Fibroblast of lung (primary cell): ENCODE results near the gene C9orf72. TPM values are rescaled to one million over a fixed set of nuclear protein-coding genes. Genes with fewer than 3 reads are reported as not detected.

Experiments used
- DNase-seq, 2 donors: peaks; one replicate each; pipeline versions ENCODE4 v3.0.0 to v3.0.0-alpha.2; 2010; ENCODE audit warnings: low read depth in 2 of 2
- H2AFZ ChIP-seq: 2 replicates; pipeline ENCODE4 v1.5.1; 2012; ENCODE audit warnings: low read length, control low read depth, inconsistent platforms
- H3K27ac ChIP-seq: 2 replicates; pipeline ENCODE4 v1.5.1; 2011; ENCODE audit warnings: low read length, control low read depth; ENCODE audit not compliant: insufficient read depth
- H3K27me3 ChIP-seq: 2 replicates; pipeline ENCODE4 v1.5.1; 2011; ENCODE audit warnings: mild to moderate bottlenecking, low read length; ENCODE audit not compliant: control insufficient read depth, insufficient read depth
- H3K36me3 ChIP-seq: 2 replicates; pipeline ENCODE4 v1.5.1; 2011; ENCODE audit warnings: low read length; ENCODE audit not compliant: control insufficient read depth, insufficient read depth
- H3K4me1 ChIP-seq: 2 replicates; pipeline ENCODE4 v1.5.1; 2011; ENCODE audit warnings: low read length; ENCODE audit not compliant: control insufficient read depth, insufficient read depth; ENCODE audit errors: extremely low read depth
- H3K4me2 ChIP-seq: 2 replicates; pipeline ENCODE4 v1.5.1; 2011; ENCODE audit warnings: low read length, control low read depth; ENCODE audit not compliant: insufficient read depth; ENCODE audit errors: extremely low read depth
- H3K4me3 ChIP-seq, 4 experiments: fragments of 200-600 bp in 1 of 4; sonication (generic) in 1 of 4; replicated peaks in 1 of 4; 2 replicates each; pipeline ENCODE4 v1.5.1; 2011 to 2016; ENCODE audit warnings: low read length in 4 of 4, low read depth in 3 of 4, mild to moderate bottlenecking in 3 of 4, control low read depth in 2 of 4, inconsistent platforms in 1 of 4, mixed read lengths in 1 of 4; ENCODE audit not compliant: insufficient read depth in 1 of 4; ENCODE audit errors: control extremely low read depth in 1 of 4
- H3K79me2 ChIP-seq: 2 replicates; pipeline ENCODE4 v1.5.1; 2012; ENCODE audit warnings: mild to moderate bottlenecking, low read length, inconsistent platforms; ENCODE audit not compliant: control insufficient read depth, insufficient read depth
- H3K9ac ChIP-seq: 2 replicates; pipeline ENCODE4 v1.5.1; 2011; ENCODE audit warnings: mild to moderate bottlenecking, low read length, control low read depth; ENCODE audit not compliant: insufficient read depth
- H3K9me3 ChIP-seq: 2 replicates; pipeline ENCODE4 v1.5.1; 2012; ENCODE audit warnings: low read depth, low read length; ENCODE audit not compliant: control insufficient read depth, insufficient read depth
- H4K20me1 ChIP-seq: 2 replicates; pipeline ENCODE4 v1.5.1; 2011; ENCODE audit warnings: low read length; ENCODE audit not compliant: control insufficient read depth, insufficient read depth; ENCODE audit errors: extremely low read depth
- EZH2 ChIP-seq: IDR thresholded peaks from 2 replicates; pipeline ENCODE4 v1.5.1; 2012; ENCODE audit warnings: low read length, control low read depth, mild to moderate bottlenecking; ENCODE audit errors: missing control alignments
- polyA plus RNA-seq, 2 donors: library from polyadenylated mRNA; depleted of rRNA in 1 of 2; stranded (reverse) in 1 of 2; unstranded in 1 of 2; fragments of >200 nt; gene quantifications; 2 replicates each; pipeline ENCODE4 v1.2.1, GENCODE V29; 2011 to 2012; ENCODE audit warnings: missing spikeins in 1 of 2
- total RNA-seq: library from RNA; depleted of rRNA; stranded (reverse); fragments of >200 nt; gene quantifications from 2 replicates; pipeline ENCODE4 v1.2.1, GENCODE V29; 2014
- TF ChIP-seq, protein P1 (sequence below), 2 donors: IDR thresholded peaks in 1 of 2; conservative IDR thresholded peaks in 1 of 2; 1 replicate in 1 of 2; 2 replicates in 1 of 2; pipeline ENCODE4 v1.5.1; 2011 to 2012; ENCODE audit warnings: low read length in 2 of 2, control low read depth in 1 of 2, inconsistent platforms in 1 of 2, low read depth in 1 of 2, mild to moderate bottlenecking in 1 of 2

Gene C9orf72
- total and polyA plus RNA-seq, 2 donors (not counting 1 experiment from before 2014, with no cell fraction given): 3.6 to 4.5 TPM

GRCh38 chr9:27565696-27566095 lies 7.6 kb downstream of the C9orf72 start:
- no peaks in the 10 kb centered on the region for H3K9me3 ChIP-seq
- H3K9ac ChIP-seq: no peak overlapping the region
- H3K4me1 ChIP-seq: no peaks in the 10 kb centered on the region
- H3K27ac ChIP-seq: no peak overlapping the region
- no peak overlapping the region for H3K4me3 ChIP-seq
- H3K4me2 ChIP-seq: no peak overlapping the region
- no peaks in the 10 kb centered on the region for H4K20me1 ChIP-seq
- H3K36me3 ChIP-seq: no peaks in the 10 kb centered on the region
- no peak for DNase-seq
- H3K27me3 ChIP-seq: no peaks in the 10 kb centered on the region
- H3K79me2 ChIP-seq: no peaks in the 10 kb centered on the region
- TF ChIP-seq, protein P1, sequence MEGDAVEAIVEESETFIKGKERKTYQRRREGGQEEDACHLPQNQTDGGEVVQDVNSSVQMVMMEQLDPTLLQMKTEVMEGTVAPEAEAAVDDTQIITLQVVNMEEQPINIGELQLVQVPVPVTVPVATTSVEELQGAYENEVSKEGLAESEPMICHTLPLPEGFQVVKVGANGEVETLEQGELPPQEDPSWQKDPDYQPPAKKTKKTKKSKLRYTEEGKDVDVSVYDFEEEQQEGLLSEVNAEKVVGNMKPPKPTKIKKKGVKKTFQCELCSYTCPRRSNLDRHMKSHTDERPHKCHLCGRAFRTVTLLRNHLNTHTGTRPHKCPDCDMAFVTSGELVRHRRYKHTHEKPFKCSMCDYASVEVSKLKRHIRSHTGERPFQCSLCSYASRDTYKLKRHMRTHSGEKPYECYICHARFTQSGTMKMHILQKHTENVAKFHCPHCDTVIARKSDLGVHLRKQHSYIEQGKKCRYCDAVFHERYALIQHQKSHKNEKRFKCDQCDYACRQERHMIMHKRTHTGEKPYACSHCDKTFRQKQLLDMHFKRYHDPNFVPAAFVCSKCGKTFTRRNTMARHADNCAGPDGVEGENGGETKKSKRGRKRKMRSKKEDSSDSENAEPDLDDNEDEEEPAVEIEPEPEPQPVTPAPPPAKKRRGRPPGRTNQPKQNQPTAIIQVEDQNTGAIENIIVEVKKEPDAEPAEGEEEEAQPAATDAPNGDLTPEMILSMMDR (conservative IDR thresholded peaks at IDR 0.05 in 1 of 2, IDR thresholded peaks at IDR 0.05 in 1 of 2; ENCODE audit: low read depth in 1 of 2, low read length in 2 of 2): no peak
- no peak for TF ChIP-seq EZH2
- no peak overlapping the region for H2AFZ ChIP-seq

GRCh38 chr9:27564670-27565069 lies 8.6 kb downstream of the C9orf72 start:
- H2AFZ ChIP-seq: no peak overlapping the region
- TF ChIP-seq, protein P1 (conservative IDR thresholded peaks at IDR 0.05 in 1 of 2, IDR thresholded peaks at IDR 0.05 in 1 of 2; ENCODE audit: low read depth in 1 of 2, low read length in 2 of 2): no peak
- TF ChIP-seq EZH2: no peak
- H3K9me3 ChIP-seq: no peaks in the 10 kb centered on the region
- H3K4me2 ChIP-seq: no peak overlapping the region
- H4K20me1 ChIP-seq: no peaks in the 10 kb centered on the region
- H3K4me3 ChIP-seq: no peak overlapping the region
- no peaks in the 10 kb centered on the region for H3K36me3 ChIP-seq
- no peak overlapping the region for H3K27ac ChIP-seq
- no peaks in the 10 kb centered on the region for H3K27me3 ChIP-seq
- H3K4me1 ChIP-seq: no peaks in the 10 kb centered on the region
- no peak for DNase-seq
- no peaks in the 10 kb centered on the region for H3K79me2 ChIP-seq
- no peak overlapping the region for H3K9ac ChIP-seq

GRCh38 chr9:27563738-27564430 lies 9.4 kb downstream of the C9orf72 start:
- Histone ChIP-seq H2AFZ (no peak overlapping the region), H3K4me3 (no peak overlapping the region), H3K79me2 (no peaks in the 10 kb centered on the region), H3K9me3 (no peaks in the 10 kb centered on the region), H3K27me3 (no peaks in the 10 kb centered on the region), H3K36me3 (no peaks in the 10 kb centered on the region), H3K4me1 (no peaks in the 10 kb centered on the region), H4K20me1 (no peaks in the 10 kb centered on the region), H3K4me2 (no peak overlapping the region), H3K9ac (no peak overlapping the region), H3K27ac (no peak overlapping the region)
- TF ChIP-seq, protein P1 (conservative IDR thresholded peaks at IDR 0.05 in 1 of 2, IDR thresholded peaks at IDR 0.05 in 1 of 2; ENCODE audit: low read depth in 1 of 2, low read length in 2 of 2): no peak
- no peak for TF ChIP-seq EZH2
- DNase-seq: no peak
